ACC112 (cell line): ENCODE data around the gene HSDL2.

Experiments used
- H2AFZ ChIP-seq: fragments of 200-600 bp; sonication (generic); one replicate; pipeline ENCODE4 v1.6.0; 2017; ENCODE audit warnings: antibody characterized with exemption, low read length; ENCODE audit not compliant: unreplicated experiment
- H3K27ac ChIP-seq: fragments of 200-600 bp; sonication (generic); 2 replicates; pipeline ENCODE4 v1.5.1; 2014; ENCODE audit warnings: low read depth, mild to moderate bottlenecking, antibody characterized with exemption, low read length, moderate library complexity
- H3K27me3 ChIP-seq: fragments of 200-600 bp; sonication (generic); 2 replicates; pipeline ENCODE4 v1.6.1; 2014; ENCODE audit warnings: mild to moderate bottlenecking, antibody characterized with exemption, low read length, moderate library complexity, mixed read lengths; ENCODE audit not compliant: insufficient read depth
- H3K36me3 ChIP-seq: fragments of 200-600 bp; sonication (generic); 2 replicates; pipeline ENCODE4 v1.6.1; 2016; ENCODE audit warnings: mild to moderate bottlenecking, antibody characterized with exemption, low read length, moderate library complexity, mixed read lengths; ENCODE audit not compliant: insufficient read depth
- H3K4me1 ChIP-seq: fragments of 200-600 bp; sonication (generic); one replicate; pipeline ENCODE4 v1.6.1; 2016; ENCODE audit warnings: low read length, mixed read lengths; ENCODE audit not compliant: insufficient read depth, unreplicated experiment, control insufficient read depth
- H3K4me3 ChIP-seq: fragments of 200-600 bp; sonication (generic); 2 replicates; pipeline ENCODE4 v1.5.1; 2014; ENCODE audit warnings: mild to moderate bottlenecking, low read depth, low read length
- H3K79me2 ChIP-seq: fragments of 200-600 bp; sonication (generic); one replicate; pipeline ENCODE4 v1.6.0; 2016; ENCODE audit warnings: low read length; ENCODE audit not compliant: control insufficient read depth, unreplicated experiment, insufficient read depth

The HSDL2 gene

DNA sequence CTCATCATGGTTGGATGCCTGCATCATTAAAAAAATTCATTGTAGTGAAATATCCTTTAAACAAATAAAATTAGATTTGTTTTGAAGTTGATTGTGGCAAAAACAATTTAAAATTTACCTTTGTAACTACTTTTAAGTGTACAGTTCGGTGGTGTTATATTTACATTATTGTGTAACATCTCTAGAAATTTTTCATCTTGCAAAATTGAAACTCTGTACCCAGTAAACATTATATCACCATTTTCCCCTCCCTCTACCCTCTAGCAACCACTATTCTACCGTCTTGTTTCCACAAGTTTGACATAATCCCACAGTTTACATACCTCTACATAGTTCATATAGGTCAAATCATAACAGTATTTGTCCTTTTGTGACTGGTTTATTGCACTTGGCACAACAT lies 104.7 kb downstream of the HSDL2 start:
- no peak overlapping the region for H3K4me3 ChIP-seq
- H3K4me1 ChIP-seq = no peaks in the 10 kb centered on the region
- no peaks in the 10 kb centered on the region for H3K27me3 ChIP-seq
- H3K27ac ChIP-seq = no peak overlapping the region
- H3K79me2 ChIP-seq = no peaks in the 10 kb centered on the region
- H3K36me3 ChIP-seq = no peaks in the 10 kb centered on the region
- H2AFZ ChIP-seq = no peak overlapping the region

DNA sequence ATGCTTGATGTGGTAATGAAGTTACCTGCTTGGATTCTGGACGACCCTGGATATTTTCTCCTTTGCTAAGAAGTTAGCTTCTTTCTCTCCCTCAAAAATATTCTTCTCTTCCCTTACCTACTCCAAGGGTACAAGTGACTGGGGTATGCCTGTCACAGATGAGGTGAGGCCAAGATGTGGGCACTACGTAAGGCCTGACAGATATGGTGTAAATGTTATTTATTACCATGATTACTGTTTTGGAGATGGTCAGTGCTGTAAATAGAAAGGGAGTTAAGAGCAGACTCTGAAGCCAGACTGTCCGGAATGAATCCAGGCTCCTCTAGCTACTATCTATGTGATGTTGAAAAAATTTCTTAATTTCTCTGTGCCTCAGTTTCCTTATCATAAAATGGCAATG lies 105.7 kb downstream of the HSDL2 start:
- Histone ChIP-seq H3K79me2 (no peaks in the 10 kb centered on the region), H3K27me3 (no peaks in the 10 kb centered on the region), H3K4me1 (no peaks in the 10 kb centered on the region), H2AFZ (no peak overlapping the region), H3K27ac (no peak overlapping the region), H3K4me3 (no peak overlapping the region), H3K36me3 (no peaks in the 10 kb centered on the region)

DNA sequence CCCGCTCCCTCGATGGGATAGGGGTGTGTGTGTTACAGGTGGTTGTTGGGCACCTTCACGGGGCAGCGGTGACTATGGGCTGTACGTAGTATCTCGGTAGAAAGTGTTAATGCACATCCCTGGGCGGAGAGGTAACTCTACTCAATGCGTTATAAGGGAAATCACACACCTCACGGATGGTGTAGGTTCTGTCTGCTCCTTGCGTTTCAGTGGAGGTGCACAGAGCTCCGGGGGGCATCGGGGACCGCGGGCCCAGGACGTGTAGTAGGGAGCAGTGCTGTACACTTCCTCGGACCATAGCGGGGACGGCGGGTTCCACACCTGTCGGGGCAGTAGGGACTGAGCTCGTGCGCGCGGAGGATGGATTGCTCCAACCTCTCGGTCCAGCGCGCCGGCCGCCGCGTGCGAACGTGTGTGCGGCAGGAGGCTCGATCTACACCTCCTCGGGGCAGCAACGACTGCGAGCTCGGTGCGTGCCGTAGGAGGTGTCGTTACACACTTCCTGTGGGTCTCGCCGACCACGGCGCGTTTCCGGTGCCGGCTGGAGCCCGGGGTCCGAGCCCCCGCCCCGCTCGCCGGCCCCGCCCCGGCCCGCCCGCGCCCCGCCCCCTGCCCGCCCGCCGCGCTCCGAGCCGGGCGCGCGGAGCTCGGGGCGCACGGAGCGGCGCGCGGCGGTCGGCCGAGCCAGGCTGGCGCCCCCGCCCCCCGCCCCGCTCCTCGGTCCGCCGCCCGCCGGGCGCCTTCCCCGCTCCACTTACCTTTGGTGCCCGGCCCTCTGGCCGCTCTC lies 106.5 kb downstream of the HSDL2 start, which contains the start of gene KIAA1958:
KIAA1958 (plus strand) TSS at position 607 of the 787 bp plus-strand sequence. CDS start 87,254 bp downstream, outside the sequence.
- peak within 1 kb of the TSS; percentile 82 for H2AFZ ChIP-seq
- no peak within 1 kb of the TSS for H3K27ac ChIP-seq
- peak within 1 kb of the TSS; percentile 91 for H3K4me3 ChIP-seq
- H3K79me2 ChIP-seq = no peaks in the 10 kb centered on the region
- H3K4me1 ChIP-seq = no peaks in the 10 kb centered on the region
- no peaks in the 10 kb centered on the region for H3K27me3 ChIP-seq
- no peaks in the 10 kb centered on the region for H3K36me3 ChIP-seq

DNA sequence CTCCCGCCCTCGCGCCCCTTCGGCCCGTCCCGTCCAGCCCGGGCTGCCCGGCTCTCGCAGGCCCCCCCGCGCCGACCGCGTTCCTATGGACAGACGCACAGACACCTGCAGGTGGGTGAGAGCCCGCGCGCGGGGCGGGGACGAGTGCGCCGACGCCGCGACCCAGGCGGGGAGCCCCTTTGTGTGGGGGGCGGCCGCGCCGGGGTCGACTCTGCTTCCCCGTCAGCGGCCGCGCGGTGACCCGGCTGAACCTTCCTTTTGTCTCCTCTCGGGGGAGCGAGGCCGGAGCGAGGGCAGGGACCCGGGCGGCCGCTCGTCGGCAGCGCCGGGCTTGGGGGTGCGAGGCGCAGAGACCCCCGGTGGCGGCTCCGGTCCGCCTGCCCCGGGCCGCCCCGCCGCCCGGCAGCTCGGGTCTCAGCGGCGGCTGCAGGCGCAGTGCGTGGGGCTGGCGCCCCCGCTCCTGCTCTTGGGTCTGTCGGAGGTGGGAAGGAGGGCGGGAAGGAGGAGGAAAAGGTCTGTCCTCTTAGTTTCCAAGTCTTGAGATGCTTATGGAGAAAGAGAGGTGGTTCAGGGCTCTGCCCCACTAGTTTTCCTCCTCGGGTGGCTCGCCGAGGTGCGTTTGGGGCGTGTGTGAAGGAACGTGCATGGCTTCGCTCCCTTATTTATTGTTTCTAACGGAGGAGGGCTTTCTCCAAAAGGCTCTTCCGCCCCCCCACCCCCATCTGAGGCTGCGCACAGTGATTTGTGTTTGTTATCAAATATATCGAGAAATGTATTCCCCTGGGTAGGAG lies 107.3 kb downstream of the HSDL2 start:
- no peaks in the 10 kb centered on the region for H3K4me1 ChIP-seq
- peak overlapping the region; percentile 91 for H3K4me3 ChIP-seq
- H3K27ac ChIP-seq = no peak overlapping the region
- no peaks in the 10 kb centered on the region for H3K36me3 ChIP-seq
- H3K79me2 ChIP-seq = no peaks in the 10 kb centered on the region
- peak overlapping the region; percentile 82 for H2AFZ ChIP-seq
- H3K27me3 ChIP-seq = no peaks in the 10 kb centered on the region

DNA sequence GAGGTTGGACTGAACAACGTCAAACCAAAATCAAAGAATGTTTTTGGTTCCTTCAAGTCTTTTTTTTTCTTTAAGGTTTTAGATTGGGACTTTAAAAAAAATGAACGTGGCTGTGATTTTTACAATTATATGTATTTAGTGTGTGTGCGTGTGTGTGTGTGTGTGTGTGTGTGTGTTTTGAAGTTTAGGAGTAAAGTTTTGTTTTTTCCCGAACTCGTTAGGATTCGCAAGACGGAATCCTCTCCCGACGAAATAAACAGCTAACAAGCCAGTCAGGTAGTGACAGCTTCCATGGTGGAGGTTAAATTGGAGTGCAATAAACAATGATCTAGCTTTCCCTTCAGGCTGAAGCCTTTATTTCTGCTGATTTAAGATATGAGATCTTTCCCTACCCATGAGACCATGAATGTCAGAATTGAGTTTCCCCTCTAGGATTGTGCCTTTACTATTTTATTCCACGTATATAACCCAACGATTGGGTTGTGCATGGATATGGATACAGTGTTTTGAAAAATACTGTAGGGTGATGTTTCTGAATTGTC lies 108.0 kb downstream of the HSDL2 start:
- no peaks in the 10 kb centered on the region for H3K36me3 ChIP-seq
- H3K4me3 ChIP-seq = peak overlapping the region; percentile 91
- no peak overlapping the region for H3K27ac ChIP-seq
- peak overlapping the region; percentile 82 for H2AFZ ChIP-seq
- no peaks in the 10 kb centered on the region for H3K4me1 ChIP-seq
- no peaks in the 10 kb centered on the region for H3K79me2 ChIP-seq
- H3K27me3 ChIP-seq = no peaks in the 10 kb centered on the region

DNA sequence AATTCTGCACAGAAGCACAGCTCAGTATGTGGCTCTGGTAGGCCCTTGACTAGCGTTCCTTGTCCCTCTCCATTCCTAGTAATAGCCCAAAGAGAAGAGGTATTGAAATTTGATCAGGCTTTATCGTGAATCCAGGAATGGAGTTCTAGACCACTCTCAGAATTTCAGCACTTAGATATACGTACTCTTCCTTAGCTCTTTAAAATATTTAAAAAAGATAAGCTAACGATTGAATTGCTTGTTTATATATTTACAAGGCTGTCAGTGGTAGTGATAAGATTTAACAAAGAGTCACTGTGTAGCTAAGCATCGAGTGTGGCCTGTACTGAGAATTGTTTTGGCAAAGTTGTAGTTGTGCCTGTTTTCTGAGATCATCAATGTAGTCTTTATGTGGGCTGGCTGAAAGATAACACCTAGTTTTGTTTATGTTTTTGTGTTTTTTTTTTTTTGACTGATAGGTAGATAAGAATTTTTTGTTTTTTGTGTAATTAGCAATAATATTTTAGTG lies 109.2 kb downstream of the HSDL2 start:
- H3K27me3 ChIP-seq = no peaks in the 10 kb centered on the region
- no peaks in the 10 kb centered on the region; the same call in 1 of the 2 replicates for H3K36me3 ChIP-seq
- H3K4me1 ChIP-seq = no peaks in the 10 kb centered on the region
- H3K27ac ChIP-seq = no peak overlapping the region
- H2AFZ ChIP-seq = no peak overlapping the region
- no peak overlapping the region for H3K4me3 ChIP-seq
- no peaks in the 10 kb centered on the region for H3K79me2 ChIP-seq

DNA sequence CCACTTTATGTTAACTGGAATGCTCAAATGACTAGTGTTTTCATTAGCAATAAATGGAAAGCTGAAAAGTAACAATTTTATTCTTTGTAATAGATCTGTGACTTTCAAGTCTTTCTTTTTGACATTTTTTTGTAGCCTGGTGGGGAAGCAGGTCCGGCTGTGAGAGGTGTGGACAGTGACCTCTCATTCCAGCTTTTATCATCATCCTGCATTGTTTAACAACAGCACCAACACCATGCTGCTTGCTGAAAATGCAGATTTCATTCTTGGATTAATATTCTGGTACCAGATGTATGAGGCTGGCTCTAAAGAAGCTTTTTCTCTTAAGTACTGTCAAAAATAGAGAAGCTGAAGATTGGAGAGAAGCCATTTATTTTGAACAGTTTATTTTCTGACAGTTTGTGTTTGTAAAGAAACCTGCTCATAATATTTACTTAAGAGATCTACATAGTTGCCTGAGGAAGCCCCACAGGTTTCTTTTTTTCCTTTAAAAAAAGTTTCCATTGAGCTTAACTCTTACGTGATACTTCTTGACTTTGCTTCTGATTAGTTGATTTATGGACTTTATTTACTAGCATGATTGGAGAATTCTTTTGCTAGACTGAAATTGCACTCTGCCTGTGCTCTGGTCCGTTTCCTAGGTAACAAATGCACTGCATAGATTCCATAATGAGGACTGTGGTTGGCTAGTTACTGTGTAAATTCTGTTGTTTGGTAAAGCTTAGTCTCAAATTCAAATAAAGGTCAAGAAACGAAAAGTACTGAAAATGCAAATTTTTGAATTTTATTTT lies 110.2 kb downstream of the HSDL2 start:
- H3K4me3 ChIP-seq = no peak overlapping the region
- H3K79me2 ChIP-seq = no peaks in the 10 kb centered on the region
- H3K4me1 ChIP-seq = no peaks in the 10 kb centered on the region
- H3K36me3 ChIP-seq = peaks cover 7% of the 10 kb centered on the region; the same call in 1 of the 2 replicates
- no peak overlapping the region for H3K27ac ChIP-seq
- no peak overlapping the region for H2AFZ ChIP-seq
- H3K27me3 ChIP-seq = no peaks in the 10 kb centered on the region

DNA sequence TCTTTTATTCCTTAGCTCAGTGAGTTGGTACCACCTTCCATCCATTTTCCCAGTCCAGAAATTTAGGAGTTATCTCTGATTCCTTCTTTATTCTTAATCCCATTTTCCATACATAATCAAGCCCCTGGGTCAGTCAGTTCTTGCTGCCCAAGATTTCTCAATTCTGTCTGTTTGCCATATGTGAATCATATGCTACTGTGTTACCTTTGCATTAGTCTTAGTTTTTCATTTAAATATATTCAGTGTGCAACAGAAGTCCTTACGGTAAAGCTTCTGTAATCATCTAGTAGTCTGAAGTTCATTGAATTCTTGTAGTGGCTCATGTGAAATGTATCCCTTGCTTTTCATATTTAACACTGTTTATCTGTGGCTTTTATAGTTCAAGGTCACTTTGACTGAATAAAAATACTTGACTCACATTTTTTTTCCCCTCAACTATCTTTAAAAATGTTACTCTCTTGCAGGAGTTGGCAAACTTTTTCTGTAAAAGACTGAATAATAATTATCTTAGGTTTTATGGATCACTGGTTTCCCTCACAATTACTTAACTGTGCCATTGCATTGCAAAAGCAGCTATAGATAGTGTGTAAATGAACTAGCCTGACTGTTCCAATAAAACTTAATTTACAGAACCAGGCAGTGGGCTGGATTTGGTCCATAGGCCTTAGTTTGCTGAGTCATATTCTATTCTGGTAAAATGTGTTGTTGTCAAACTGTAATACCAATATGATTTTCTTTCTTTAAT lies 113.7 kb downstream of the HSDL2 start:
- Histone ChIP-seq H3K27ac (no peak overlapping the region), H2AFZ (no peak overlapping the region)

DNA sequence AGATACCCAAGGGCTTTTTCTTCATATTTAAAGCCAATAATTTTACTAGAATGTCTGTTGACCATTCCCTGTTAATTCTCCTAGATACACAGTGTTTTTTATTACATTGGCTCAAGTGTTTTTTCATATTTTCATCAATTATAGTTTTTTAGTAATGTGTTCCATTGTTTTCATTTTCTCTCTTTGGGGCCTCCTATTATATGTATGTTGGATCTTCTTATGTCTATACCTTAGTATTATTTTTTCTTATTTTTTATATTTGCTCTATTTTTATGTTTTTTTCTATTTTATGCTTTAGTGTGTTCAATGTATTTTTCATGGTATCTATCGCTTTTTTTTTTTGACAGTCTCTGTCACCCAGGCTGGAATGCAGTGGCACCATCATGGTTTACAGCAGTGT lies 114.2 kb downstream of the HSDL2 start:
- Histone ChIP-seq H3K79me2 (no peaks in the 10 kb centered on the region), H3K4me3 (no peak overlapping the region), H2AFZ (no peak overlapping the region), H3K4me1 (no peaks in the 10 kb centered on the region), H3K27me3 (no peaks in the 10 kb centered on the region), H3K27ac (no peak overlapping the region), H3K36me3 (peaks cover 10% of the 10 kb centered on the region; the same call in 1 of the 2 replicates)

More for the DNA sequence above, 113.7 kb downstream of the HSDL2 start:
- H3K36me3 ChIP-seq = peaks cover 10% of the 10 kb centered on the region; the same call in 1 of the 2 replicates
- no peaks in the 10 kb centered on the region for H3K27me3 ChIP-seq
- H3K4me1 ChIP-seq = no peaks in the 10 kb centered on the region
- H3K4me3 ChIP-seq = no peak overlapping the region
- H3K79me2 ChIP-seq = no peaks in the 10 kb centered on the region
